ENCODE measurements around the gene OR6S1.
"Not testable (repeated sequence)": the region's sequence is repeated elsewhere in the genome, so short reads cannot be mapped to it uniquely, and the experiment has no call there.

OR6S1 gene

DNA sequence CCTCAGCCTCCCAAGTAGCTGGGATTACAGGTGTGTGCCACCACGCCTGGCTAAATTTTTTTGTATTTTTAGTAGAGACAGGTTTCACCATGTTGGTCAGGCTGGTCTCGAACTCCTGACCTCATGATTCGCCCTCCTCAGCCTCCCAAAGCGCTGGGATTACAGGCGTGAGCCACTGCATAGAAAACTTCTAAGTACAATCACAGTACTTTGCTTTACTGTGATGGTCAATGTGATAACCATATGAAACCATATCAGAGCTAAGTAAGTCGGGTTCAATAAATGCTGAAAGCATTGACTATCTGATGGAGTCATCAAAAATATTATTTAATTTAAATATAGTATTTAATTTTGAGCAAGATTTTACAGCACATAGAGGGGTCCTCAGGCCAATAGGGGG is 21.8 kb downstream of the OR6S1 start:
- ATAC-seq: not testable (repeated sequence)

DNA sequence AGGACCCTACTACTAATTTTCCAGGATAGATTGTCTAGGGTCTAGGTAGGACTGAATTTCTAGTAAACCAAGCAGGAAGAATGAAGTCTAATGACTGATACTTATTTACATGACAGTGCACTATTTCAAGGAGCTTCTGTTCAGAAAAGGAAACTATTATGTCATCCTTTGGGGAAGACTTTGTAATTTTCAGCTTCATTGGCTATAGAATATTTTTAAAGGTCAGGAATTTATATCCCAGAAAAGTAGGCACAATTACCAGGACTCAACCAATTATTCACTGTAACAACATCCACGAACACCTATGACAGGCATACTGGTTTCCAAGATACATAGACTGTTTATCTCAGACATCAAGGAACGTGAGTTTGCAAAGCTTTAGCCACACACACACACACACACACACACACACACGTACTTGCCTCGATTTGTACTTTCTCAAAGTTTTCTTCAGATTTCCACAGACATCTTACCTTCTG is 23.2 kb downstream of the OR6S1 start:
- ATAC-seq: no peak
- TF ChIP-seq, protein P1, sequence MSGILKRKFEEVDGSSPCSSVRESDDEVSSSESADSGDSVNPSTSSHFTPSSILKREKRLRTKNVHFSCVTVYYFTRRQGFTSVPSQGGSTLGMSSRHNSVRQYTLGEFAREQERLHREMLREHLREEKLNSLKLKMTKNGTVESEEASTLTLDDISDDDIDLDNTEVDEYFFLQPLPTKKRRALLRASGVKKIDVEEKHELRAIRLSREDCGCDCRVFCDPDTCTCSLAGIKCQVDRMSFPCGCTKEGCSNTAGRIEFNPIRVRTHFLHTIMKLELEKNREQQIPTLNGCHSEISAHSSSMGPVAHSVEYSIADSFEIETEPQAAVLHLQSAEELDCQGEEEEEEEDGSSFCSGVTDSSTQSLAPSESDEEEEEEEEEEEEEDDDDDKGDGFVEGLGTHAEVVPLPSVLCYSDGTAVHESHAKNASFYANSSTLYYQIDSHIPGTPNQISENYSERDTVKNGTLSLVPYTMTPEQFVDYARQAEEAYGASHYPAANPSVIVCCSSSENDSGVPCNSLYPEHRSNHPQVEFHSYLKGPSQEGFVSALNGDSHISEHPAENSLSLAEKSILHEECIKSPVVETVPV (CRISPR knock-in tag; IDR thresholded peaks at IDR 0.05): no peak
- TF ChIP-seq OSR1 (CRISPR knock-in tag; IDR thresholded peaks at IDR 0.05): no peak

DNA sequence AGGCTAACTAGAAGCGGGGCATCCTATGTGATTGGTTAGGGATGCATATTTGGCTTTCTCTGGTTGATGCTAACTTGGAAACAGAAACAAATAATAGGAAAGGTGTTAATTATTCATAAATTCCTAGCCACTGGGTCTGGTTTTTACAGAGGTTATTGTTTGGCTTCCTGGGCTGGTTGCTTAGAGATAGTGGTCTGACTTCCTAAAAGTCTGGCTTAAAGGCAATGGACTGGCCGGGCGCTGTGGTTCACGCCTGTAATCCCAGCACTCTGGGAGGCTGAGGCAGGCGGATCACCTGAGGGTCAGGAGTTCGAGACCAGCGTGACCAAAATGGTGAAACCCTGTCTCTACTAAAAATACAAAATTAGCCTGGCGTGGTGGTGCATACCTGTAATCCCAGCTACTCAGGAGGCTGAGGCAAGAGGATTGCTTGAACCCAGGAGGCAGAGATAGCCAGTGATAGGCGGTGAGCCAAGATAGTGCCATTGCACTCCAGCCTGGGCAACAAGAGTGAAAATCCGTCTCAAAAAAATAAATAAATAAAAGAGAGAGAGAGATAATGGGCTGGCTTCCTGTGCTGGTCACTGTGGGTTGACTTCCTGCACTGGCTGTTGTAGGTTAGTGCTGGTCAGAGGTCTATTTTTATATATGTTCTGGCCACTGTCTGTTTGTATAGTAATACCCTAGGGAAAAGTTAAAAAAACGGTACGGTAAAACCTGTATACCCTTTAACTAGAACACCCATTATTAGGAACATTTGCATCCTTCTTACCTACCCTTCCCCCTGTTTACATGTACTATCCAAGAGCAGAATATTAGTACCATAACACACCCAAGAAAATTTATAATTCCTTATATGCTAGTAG is 24.1 kb downstream of the OR6S1 start:
- ATAC-seq: no peak

DNA sequence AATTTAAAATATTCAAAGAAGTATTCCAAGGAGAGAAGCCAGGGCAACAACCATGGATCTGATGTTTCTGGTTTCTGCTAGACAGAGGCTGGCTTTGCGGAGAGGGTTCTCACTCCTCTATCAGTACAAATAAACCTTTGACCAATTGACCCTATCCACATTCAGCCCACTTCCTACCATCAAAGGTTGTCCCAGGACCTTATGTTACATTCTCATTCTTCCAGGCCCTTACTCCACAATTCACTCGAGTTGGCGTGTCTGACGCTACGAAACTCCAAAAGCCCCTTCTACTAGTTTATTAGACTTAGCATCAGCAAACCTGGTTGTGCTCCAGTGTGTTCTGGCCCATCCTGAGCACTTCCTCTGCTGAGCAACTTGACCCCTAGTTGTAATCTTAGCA is 25.5 kb downstream of the OR6S1 start:
- no peak for ATAC-seq
- TF ChIP-seq ISL1 (CRISPR knock-in tag; IDR thresholded peaks at IDR 0.05): no peak
- no peak for TF ChIP-seq BACH2 (CRISPR knock-in tag; IDR thresholded peaks at IDR 0.05; ENCODE audit: borderline replicate concordance)
- TF ChIP-seq ZNF8 (CRISPR knock-in tag; IDR thresholded peaks at IDR 0.05): no peak
- no peak for TF ChIP-seq TOX (CRISPR knock-in tag; IDR thresholded peaks at IDR 0.05; ENCODE audit: borderline replicate concordance)
- TF ChIP-seq, protein P2, sequence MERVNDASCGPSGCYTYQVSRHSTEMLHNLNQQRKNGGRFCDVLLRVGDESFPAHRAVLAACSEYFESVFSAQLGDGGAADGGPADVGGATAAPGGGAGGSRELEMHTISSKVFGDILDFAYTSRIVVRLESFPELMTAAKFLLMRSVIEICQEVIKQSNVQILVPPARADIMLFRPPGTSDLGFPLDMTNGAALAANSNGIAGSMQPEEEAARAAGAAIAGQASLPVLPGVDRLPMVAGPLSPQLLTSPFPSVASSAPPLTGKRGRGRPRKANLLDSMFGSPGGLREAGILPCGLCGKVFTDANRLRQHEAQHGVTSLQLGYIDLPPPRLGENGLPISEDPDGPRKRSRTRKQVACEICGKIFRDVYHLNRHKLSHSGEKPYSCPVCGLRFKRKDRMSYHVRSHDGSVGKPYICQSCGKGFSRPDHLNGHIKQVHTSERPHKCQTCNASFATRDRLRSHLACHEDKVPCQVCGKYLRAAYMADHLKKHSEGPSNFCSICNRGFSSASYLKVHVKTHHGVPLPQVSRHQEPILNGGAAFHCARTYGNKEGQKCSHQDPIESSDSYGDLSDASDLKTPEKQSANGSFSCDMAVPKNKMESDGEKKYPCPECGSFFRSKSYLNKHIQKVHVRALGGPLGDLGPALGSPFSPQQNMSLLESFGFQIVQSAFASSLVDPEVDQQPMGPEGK (CRISPR knock-in tag; IDR thresholded peaks at IDR 0.05; ENCODE audit: borderline replicate concordance): no peak
- TF ChIP-seq ZC3H10 (CRISPR knock-in tag; IDR thresholded peaks at IDR 0.05): no peak
- TF ChIP-seq OSR1 (CRISPR knock-in tag; IDR thresholded peaks at IDR 0.05): no peak
- no peak for TF ChIP-seq SNAI2 (CRISPR knock-in tag; IDR thresholded peaks at IDR 0.05)
- TF ChIP-seq CSDC2 (CRISPR knock-in tag; IDR thresholded peaks at IDR 0.05): no peak

More for the DNA sequence above, 24.1 kb downstream of the OR6S1 start:
- TF ChIP-seq ZNF565 (CRISPR knock-in tag; conservative IDR thresholded peaks at IDR 0.05; ENCODE audit: low read depth) (no peak), BACH2 (CRISPR knock-in tag; IDR thresholded peaks at IDR 0.05; ENCODE audit: borderline replicate concordance) (no peak), SNAI2 (CRISPR knock-in tag; IDR thresholded peaks at IDR 0.05) (no peak), ISL1 (CRISPR knock-in tag; IDR thresholded peaks at IDR 0.05) (no peak), ZNF70 (CRISPR knock-in tag; IDR thresholded peaks at IDR 0.05) (no peak), ZNF8 (CRISPR knock-in tag; IDR thresholded peaks at IDR 0.05) (no peak), RARB (CRISPR knock-in tag; IDR thresholded peaks at IDR 0.05) (no peak), ZFP3 (CRISPR knock-in tag; IDR thresholded peaks at IDR 0.05) (no peak), PPARA (CRISPR knock-in tag; IDR thresholded peaks at IDR 0.05; ENCODE audit: borderline replicate concordance) (no peak), TCF4 (CRISPR knock-in tag; IDR thresholded peaks at IDR 0.05; ENCODE audit: borderline replicate concordance) (no peak), ESRRG (CRISPR knock-in tag; IDR thresholded peaks at IDR 0.05) (no peak), ARNTL (CRISPR knock-in tag; IDR thresholded peaks at IDR 0.05; ENCODE audit: borderline replicate concordance, low read depth) (no peak), ZFP30 (CRISPR knock-in tag; IDR thresholded peaks at IDR 0.05) (no peak), GLIS3 (CRISPR knock-in tag; IDR thresholded peaks at IDR 0.05) (no peak)
- TF ChIP-seq, protein P3, sequence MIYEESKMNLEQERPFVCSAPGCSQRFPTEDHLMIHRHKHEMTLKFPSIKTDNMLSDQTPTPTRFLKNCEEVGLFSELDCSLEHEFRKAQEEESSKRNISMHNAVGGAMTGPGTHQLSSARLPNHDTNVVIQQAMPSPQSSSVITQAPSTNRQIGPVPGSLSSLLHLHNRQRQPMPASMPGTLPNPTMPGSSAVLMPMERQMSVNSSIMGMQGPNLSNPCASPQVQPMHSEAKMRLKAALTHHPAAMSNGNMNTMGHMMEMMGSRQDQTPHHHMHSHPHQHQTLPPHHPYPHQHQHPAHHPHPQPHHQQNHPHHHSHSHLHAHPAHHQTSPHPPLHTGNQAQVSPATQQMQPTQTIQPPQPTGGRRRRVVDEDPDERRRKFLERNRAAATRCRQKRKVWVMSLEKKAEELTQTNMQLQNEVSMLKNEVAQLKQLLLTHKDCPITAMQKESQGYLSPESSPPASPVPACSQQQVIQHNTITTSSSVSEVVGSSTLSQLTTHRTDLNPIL (CRISPR knock-in tag; IDR thresholded peaks at IDR 0.05; ENCODE audit: low read depth): no peak
- TF ChIP-seq, protein P4, sequence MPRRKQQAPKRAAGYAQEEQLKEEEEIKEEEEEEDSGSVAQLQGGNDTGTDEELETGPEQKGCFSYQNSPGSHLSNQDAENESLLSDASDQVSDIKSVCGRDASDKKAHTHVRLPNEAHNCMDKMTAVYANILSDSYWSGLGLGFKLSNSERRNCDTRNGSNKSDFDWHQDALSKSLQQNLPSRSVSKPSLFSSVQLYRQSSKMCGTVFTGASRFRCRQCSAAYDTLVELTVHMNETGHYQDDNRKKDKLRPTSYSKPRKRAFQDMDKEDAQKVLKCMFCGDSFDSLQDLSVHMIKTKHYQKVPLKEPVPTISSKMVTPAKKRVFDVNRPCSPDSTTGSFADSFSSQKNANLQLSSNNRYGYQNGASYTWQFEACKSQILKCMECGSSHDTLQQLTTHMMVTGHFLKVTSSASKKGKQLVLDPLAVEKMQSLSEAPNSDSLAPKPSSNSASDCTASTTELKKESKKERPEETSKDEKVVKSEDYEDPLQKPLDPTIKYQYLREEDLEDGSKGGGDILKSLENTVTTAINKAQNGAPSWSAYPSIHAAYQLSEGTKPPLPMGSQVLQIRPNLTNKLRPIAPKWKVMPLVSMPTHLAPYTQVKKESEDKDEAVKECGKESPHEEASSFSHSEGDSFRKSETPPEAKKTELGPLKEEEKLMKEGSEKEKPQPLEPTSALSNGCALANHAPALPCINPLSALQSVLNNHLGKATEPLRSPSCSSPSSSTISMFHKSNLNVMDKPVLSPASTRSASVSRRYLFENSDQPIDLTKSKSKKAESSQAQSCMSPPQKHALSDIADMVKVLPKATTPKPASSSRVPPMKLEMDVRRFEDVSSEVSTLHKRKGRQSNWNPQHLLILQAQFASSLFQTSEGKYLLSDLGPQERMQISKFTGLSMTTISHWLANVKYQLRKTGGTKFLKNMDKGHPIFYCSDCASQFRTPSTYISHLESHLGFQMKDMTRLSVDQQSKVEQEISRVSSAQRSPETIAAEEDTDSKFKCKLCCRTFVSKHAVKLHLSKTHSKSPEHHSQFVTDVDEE (CRISPR knock-in tag; IDR thresholded peaks at IDR 0.05): no peak
- TF ChIP-seq, protein P5, sequence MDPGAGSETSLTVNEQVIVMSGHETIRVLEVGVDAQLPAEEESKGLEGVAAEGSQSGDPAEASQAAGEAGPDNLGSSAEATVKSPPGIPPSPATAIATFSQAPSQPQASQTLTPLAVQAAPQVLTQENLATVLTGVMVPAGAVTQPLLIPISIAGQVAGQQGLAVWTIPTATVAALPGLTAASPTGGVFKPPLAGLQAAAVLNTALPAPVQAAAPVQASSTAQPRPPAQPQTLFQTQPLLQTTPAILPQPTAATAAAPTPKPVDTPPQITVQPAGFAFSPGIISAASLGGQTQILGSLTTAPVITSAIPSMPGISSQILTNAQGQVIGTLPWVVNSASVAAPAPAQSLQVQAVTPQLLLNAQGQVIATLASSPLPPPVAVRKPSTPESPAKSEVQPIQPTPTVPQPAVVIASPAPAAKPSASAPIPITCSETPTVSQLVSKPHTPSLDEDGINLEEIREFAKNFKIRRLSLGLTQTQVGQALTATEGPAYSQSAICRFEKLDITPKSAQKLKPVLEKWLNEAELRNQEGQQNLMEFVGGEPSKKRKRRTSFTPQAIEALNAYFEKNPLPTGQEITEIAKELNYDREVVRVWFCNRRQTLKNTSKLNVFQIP (CRISPR knock-in tag; IDR thresholded peaks at IDR 0.05; ENCODE audit: borderline replicate concordance, low read depth): no peak
- TF ChIP-seq, protein P2 (CRISPR knock-in tag; IDR thresholded peaks at IDR 0.05; ENCODE audit: borderline replicate concordance): no peak
